SU-DHL-6 (cell line): ENCODE data around the gene CDK11B.
A peak's percentile ranks its signal among the peaks of the same experiment; 100 is the strongest.

ENCODE experiments used
- H2AFZ ChIP-seq: fragments of 200-600 bp; sonication (generic); 2 replicates; pipeline ENCODE4 v1.6.1; 2014; ENCODE audit warnings: low read depth, mild to moderate bottlenecking, moderate library complexity, mixed read lengths, antibody characterized with exemption, low read length; ENCODE audit not compliant: severe bottlenecking
- H3F3A ChIP-seq: fragments of 200-600 bp; shearing (Covaris generic); 2 replicates; pipeline ENCODE4 v1.6.0; 2016; ENCODE audit warnings: antibody characterized with exemption, mild to moderate bottlenecking; ENCODE audit not compliant: insufficient read depth
- H3K27ac ChIP-seq: fragments of 200-600 bp; sonication (generic); 2 replicates; pipeline ENCODE4 v1.5.1; 2016; ENCODE audit warnings: low read depth, mild to moderate bottlenecking, low read length, moderate library complexity, mixed read lengths
- H3K27me3 ChIP-seq: fragments of 200-600 bp; sonication (generic), shearing (Covaris generic); 2 replicates; pipeline ENCODE4 v1.6.0; 2014; ENCODE audit warnings: mild to moderate bottlenecking, low read length
- H3K36me3 ChIP-seq: fragments of 200-600 bp; sonication (generic); 2 replicates; pipeline ENCODE4 v1.6.1; 2014; ENCODE audit warnings: mild to moderate bottlenecking, low read length, mixed read lengths
- H3K4me2 ChIP-seq: fragments of 300-600, 200-600 bp; shearing (Covaris generic), sonication (generic); 2 replicates; pipeline ENCODE4 v1.6.0; 2014; ENCODE audit warnings: low read length, low read depth, mild to moderate bottlenecking; ENCODE audit not compliant: poor library complexity, severe bottlenecking
- H3K4me3 ChIP-seq: fragments of 200-600 bp; sonication (generic); 2 replicates; pipeline ENCODE4 v1.5.1; 2014; ENCODE audit warnings: antibody characterized with exemption, low read length, mild to moderate bottlenecking, mixed read lengths; ENCODE audit not compliant: insufficient read depth, poor library complexity, severe bottlenecking
- H3K79me2 ChIP-seq: fragments of 200-600 bp; sonication (generic); 2 replicates; pipeline ENCODE4 v1.6.1; 2014; ENCODE audit warnings: mild to moderate bottlenecking, low read length, moderate library complexity; ENCODE audit not compliant: insufficient read depth
- H3K9ac ChIP-seq: fragments of 200-600 bp; sonication (generic); 2 replicates; pipeline ENCODE4 v1.7.0; 2014; ENCODE audit warnings: mild to moderate bottlenecking, low read length
- H3K9me2 ChIP-seq: fragments of 200-600 bp; sonication (generic); replicated peaks from 2 replicates; pipeline ENCODE4 v1.6.1; 2014; ENCODE audit warnings: low read length; ENCODE audit not compliant: insufficient read depth
- H3K9me3 ChIP-seq: fragments of 200-600 bp; sonication (generic); 2 replicates; pipeline ENCODE4 v1.6.1; 2014; ENCODE audit warnings: low read length, mixed read lengths; ENCODE audit not compliant: insufficient read depth
- H4K20me1 ChIP-seq: fragments of 200-600 bp; sonication (generic); 2 replicates; pipeline ENCODE4 v1.6.1; 2014; ENCODE audit warnings: low read depth, mild to moderate bottlenecking, antibody characterized with exemption, low read length, moderate library complexity, mixed read lengths
- EZH2phosphoT487 ChIP-seq: fragments of 200-600 bp; sonication (generic), shearing (Covaris generic); conservative IDR thresholded peaks from 2 replicates; pipeline ENCODE4 v1.6.1; 2018; ENCODE audit warnings: mild to moderate bottlenecking, antibody characterized with exemption, low read length, moderate library complexity, mixed read lengths
- TF ChIP-seq, protein P1 (sequence below): fragments of 200-600 bp; sonication (generic); IDR thresholded peaks from one replicate; pipeline ENCODE4 v1.5.1; 2017; ENCODE audit warnings: antibody characterized with exemption, mild to moderate bottlenecking, low read length, moderate library complexity; ENCODE audit not compliant: insufficient read depth, poor library complexity, severe bottlenecking

Gene CDK11B

GRCh38 chr1:1614954-1615255 is 43.9 kb downstream of the CDK11B start:
- no peak overlapping the region for H3K27ac ChIP-seq

DNA sequence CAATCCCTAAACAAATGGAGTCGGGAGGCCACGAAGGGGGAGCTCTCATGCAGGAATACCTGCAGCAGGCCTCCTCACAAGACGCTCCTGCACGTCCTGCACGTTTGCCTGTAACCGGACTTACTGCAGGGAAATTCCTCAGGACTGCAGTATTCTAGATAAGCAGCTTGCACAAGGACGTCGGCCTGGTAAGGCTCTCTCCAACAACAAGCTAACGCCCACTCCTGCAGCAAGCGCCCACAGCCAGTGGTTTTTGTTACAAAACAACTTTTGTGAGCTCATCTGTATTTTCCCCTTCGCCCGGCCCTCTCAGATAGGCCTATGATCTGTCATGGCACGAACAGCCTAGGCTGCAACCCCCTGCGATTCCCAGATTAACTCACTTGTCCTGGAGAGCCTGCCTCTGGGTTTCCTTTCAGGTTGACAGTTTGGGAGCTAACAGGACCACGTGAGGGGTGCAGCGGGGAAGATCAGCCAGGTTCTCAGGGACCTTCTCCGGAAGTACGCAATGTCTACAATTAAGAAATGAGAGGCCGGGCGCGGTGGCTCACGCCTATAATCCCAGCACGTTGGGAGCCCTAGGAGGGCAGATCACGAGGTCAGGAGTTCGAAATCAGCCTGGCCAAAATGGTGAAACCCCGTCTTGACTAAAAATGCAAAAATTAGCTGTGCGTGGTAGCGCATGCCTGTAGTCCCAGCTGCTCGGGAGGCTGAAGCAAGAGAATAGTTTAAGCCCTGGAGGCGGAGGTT is 44.4 kb downstream of the CDK11B start:
- H3K27ac ChIP-seq: no peak overlapping the region
- H2AFZ ChIP-seq: peak overlapping the region; percentile 8

More at GRCh38 chr1:1614954-1615255, 43.9 kb downstream of the CDK11B start:
- H2AFZ ChIP-seq: peak overlapping the region; percentile 8
- no peaks in the 10 kb centered on the region for H3K9me2 ChIP-seq
- H3K9ac ChIP-seq: peak overlapping the region; percentile 96
- H3F3A ChIP-seq: no peaks in the 10 kb centered on the region; the same call in 1 of the 2 replicates
- H3K9me3 ChIP-seq: no peaks in the 10 kb centered on the region
- TF ChIP-seq EZH2phosphoT487: no peak
- TF ChIP-seq, protein P1, sequence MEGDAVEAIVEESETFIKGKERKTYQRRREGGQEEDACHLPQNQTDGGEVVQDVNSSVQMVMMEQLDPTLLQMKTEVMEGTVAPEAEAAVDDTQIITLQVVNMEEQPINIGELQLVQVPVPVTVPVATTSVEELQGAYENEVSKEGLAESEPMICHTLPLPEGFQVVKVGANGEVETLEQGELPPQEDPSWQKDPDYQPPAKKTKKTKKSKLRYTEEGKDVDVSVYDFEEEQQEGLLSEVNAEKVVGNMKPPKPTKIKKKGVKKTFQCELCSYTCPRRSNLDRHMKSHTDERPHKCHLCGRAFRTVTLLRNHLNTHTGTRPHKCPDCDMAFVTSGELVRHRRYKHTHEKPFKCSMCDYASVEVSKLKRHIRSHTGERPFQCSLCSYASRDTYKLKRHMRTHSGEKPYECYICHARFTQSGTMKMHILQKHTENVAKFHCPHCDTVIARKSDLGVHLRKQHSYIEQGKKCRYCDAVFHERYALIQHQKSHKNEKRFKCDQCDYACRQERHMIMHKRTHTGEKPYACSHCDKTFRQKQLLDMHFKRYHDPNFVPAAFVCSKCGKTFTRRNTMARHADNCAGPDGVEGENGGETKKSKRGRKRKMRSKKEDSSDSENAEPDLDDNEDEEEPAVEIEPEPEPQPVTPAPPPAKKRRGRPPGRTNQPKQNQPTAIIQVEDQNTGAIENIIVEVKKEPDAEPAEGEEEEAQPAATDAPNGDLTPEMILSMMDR: no peak
- H4K20me1 ChIP-seq: no peaks in the 10 kb centered on the region
- 0 out of 2 replicates have a peak, but pooled peaks cover 3% of the 10 kb centered on the region for H3K79me2 ChIP-seq
- H3K36me3 ChIP-seq: no peaks in the 10 kb centered on the region
- H3K27me3 ChIP-seq: no peaks in the 10 kb centered on the region
- H3K4me2 ChIP-seq: peak overlapping the region; percentile 96
- peak overlapping the region; percentile 94 for H3K4me3 ChIP-seq

GRCh38 chr1:1613509-1614082 is 45.2 kb downstream of the CDK11B start:
- H2AFZ ChIP-seq: no peak overlapping the region
- peak overlapping the region; percentile 96; the same call in 1 of the 2 replicates for H3K9ac ChIP-seq
- H3K79me2 ChIP-seq: 0 out of 2 replicates have a peak, but pooled peaks cover 3% of the 10 kb centered on the region
- H3K9me2 ChIP-seq: no peaks in the 10 kb centered on the region
- no peaks in the 10 kb centered on the region for H3K9me3 ChIP-seq
- H4K20me1 ChIP-seq: no peaks in the 10 kb centered on the region
- H3F3A ChIP-seq: no peaks in the 10 kb centered on the region; the same call in 1 of the 2 replicates
- no peak overlapping the region for H3K4me3 ChIP-seq
- H3K4me2 ChIP-seq: peak overlapping the region; percentile 96
- no peak overlapping the region for H3K27ac ChIP-seq
- H3K27me3 ChIP-seq: no peaks in the 10 kb centered on the region
- TF ChIP-seq EZH2phosphoT487: no peak
- TF ChIP-seq, protein P1: no peak
- no peaks in the 10 kb centered on the region for H3K36me3 ChIP-seq

More for the DNA sequence above, 44.4 kb downstream of the CDK11B start:
- peak overlapping the region; percentile 96 for H3K4me2 ChIP-seq
- no peaks in the 10 kb centered on the region for H3K9me2 ChIP-seq
- H4K20me1 ChIP-seq: no peaks in the 10 kb centered on the region
- no peaks in the 10 kb centered on the region; the same call in 1 of the 2 replicates for H3F3A ChIP-seq
- H3K79me2 ChIP-seq: 0 out of 2 replicates have a peak, but pooled peaks cover 3% of the 10 kb centered on the region
- peak overlapping the region; percentile 96 for H3K9ac ChIP-seq
- TF ChIP-seq, protein P1: no peak
- TF ChIP-seq EZH2phosphoT487: no peak
- no peaks in the 10 kb centered on the region for H3K9me3 ChIP-seq
- no peaks in the 10 kb centered on the region for H3K27me3 ChIP-seq
- H3K36me3 ChIP-seq: no peaks in the 10 kb centered on the region
- peak overlapping the region; percentile 94 for H3K4me3 ChIP-seq
